ENCODE data around the gene FRMD4A.

- TF ChIP-seq CTCF (IDR thresholded peaks at IDR 0.05; ENCODE audit: low read depth, low read length) (no peak), POLR2A (IDR thresholded peaks at IDR 0.05; ENCODE audit: extremely low read depth, insufficient read length) (no peak)
Measured at GRCh38 chr10:14158575-14158974, 172.1 kb downstream of the FRMD4A start.

All from NB4 (cell line).